NCI-H1048 (cell line): Measurements from ENCODE around the gene ARL2.
"Not testable (repeated sequence)": the region's sequence is repeated elsewhere in the genome, so short reads cannot be mapped to it uniquely, and the experiment has no call there.

Experiments used
- DNase-seq: peaks from one replicate; lab custom pipeline; 2025; lab: John Stamatoyannopoulos, UW

Gene ARL2

GRCh38 chr11:65008016-65008415, 5.9 kb upstream of the ARL2 start:
- no peak for DNase-seq

DNA sequence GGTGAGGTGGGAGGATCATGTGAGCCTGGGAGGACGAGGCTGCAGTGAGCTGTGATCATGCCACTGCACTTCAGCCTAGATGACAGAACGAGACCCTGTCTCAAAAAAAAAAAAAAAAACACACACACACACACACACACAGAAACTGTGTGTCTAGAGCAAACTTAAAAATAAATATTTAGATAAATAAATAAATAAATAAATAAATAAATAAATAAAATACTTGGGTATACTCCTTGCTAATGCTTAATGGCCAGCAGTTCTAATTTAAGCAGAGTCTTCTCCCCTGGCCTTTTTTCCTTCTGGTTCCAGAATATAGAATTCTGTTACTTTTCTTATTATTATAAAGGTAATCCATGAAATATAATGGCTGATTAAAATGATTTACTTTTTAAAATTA, 5.1 kb upstream of the ARL2 start:
- no peak for DNase-seq

DNA sequence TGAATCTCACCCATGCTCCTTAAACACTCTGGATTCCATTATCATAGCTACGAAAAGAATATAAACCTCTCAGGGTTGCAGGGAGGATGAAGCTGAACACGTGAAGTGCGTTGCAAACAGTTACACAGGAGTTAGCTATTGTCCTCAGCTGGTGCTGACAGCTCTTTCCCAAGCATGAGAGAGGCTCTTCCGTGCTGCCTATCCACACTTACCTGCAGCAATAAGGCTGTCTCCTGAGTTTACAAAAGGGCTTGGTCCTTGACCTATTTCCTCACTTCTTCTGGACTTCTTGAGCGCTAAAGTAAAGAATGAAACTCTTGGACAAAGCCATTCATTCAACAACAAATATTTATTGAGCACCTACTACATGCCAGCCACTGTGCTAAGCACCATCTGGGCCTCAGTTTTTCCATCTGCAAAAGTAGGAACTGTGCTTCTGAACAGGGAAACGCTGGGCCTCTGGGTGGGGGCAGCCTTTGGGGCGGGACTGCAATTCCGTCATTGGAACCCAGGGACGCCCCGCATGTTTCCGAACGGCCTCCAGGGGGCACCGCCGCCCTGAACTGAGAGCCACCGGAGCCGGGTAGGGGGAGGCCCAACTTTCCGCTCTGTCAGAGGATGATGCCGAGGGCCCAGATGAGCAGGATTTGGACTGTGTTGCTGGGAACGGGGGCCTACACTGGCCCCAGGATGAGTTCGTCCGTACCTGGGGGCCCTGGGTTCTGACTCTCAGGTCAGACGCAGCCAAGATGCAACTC, 651 bp upstream of the ARL2 start:
- peak; percentile 67 for DNase-seq

GRCh38 chr11:65014726-65015227, 817 bp downstream of the ARL2 start:
- no peak for DNase-seq

- DNase-seq, result no peak
These were observed 2.7 kb downstream of the ARL2 start for GRCh38 chr11:65016705-65017104.

DNA sequence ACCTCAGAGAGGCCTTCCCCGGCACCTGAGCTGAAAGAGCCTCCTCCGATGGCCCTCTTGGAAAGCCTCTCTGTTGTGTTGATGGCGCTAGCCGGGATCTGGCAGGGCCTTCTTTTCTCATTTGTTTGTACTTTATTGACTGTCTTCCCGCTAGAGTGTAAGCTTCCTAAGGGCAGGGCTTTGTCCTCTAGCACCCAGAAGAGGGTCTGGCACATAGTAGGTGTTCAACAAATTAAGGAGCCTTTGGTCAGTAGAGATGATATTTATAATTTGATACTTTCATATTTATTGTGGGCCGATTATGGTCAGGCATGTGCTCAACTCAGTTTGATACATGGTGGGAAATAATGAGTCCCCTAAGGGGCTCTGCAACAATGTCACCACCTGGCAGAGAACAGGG, 4.0 kb downstream of the ARL2 start:
- DNase-seq, result no peak

- no peak for DNase-seq
These were observed 5.9 kb downstream of the ARL2 start for GRCh38 chr11:65019824-65020223.

- no peak for DNase-seq
These were observed 7.0 kb downstream of the ARL2 start for GRCh38 chr11:65021003-65021402.

- DNase-seq, result no peak
These were observed 7.5 kb downstream of the ARL2 start for GRCh38 chr11:65021509-65021908.

- not testable (repeated sequence) for DNase-seq
These were observed 9.5 kb downstream of the ARL2 start for GRCh38 chr11:65023502-65023901.

DNA sequence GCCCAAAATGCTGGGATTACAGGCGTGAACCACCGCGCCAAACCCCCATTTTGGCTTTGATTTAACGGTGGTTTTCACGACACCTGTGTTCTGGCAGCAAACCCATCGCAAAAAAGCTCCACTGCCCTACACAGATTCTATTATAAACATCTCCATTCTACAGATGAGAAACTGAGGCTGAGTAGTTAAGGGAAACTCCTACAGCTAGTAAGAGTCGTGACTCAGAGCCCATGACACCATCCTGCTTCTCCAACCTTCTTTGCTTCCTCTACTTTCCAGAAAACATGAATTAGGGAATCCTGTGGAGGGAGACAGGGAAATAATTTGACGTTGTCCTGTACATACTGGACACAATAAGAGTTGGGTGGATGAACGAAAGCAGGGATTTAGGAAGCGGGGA, 12.8 kb downstream of the ARL2 start:
- DNase-seq, result no peak

GRCh38 chr11:65027213-65028067, 13.5 kb downstream of the ARL2 start, which contains the start of gene SNX15:
Gene SNX15 (plus strand): TSS chr11:65027439. CDS start chr11:65027538, 99 bp downstream.
- peak; percentile 92 for DNase-seq

DNA sequence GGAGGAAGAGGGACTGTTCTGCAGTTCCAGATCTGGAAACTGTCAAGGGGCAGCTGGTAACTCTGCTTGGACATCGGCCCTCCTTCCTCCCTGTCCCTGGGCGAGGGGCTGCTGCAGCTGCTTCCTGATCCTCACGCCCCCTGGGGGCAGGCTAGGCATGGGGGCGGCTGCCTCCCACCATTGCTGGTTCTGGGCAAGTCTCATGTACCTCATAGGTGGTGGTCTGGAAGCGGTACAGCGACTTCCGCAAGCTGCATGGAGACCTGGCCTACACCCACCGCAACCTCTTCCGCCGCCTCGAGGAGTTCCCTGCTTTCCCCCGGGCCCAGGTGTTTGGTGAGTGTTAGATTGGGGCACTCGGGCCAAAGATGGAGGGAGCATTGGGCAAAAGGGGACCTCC, 18.3 kb downstream of the ARL2 start:
- DNase-seq, result no peak

DNA sequence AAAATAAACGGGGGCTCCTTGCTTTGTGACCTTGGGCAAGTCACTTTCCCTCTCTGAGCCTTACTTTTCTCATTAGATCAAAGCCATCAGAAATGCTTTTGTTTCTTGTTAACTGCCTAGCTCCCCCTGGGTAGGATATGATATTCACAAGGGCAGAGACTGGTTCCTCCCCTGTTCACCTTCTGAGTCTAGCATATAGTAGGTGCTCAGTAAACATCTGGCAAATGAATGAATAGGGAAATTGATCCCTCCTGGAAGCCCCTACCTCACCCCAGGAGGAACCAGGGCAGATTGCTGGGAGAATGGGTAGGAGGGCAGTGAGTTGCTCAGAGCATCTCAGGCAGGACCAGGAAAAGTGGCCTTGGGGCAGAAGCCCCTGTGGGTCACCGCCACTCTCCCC, 20.5 kb downstream of the ARL2 start:
- no peak for DNase-seq

- no peak for DNase-seq
These were observed 21.6 kb downstream of the ARL2 start for GRCh38 chr11:65035579-65035978.

GRCh38 chr11:65036931-65037330, 23.0 kb downstream of the ARL2 start:
- DNase-seq, result no peak

DNA sequence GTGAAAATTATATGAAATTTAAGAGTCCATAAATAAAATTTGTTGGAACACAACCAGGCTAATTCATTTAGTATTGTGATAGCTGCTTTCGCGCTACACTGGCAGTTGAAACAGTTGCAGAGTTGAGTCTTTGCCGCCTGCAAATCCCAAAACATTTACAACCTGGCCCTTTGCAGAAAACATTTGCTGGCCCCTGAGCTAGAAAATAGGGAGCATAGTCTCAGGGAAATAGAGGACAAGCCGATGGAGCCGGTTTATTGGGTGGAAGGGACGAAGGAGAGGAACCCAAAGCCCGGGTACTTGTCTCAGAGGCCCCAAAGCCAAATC, 26.5 kb downstream of the ARL2 start:
- DNase-seq, result no peak

- peak; percentile 93 for DNase-seq
These were observed 27.1 kb downstream of the ARL2 start, which contains the start of gene SAC3D1 for GRCh38 chr11:65040847-65041622. Gene SAC3D1 (plus strand): TSS chr11:65041210. CDS start chr11:65041293, 83 bp downstream.

GRCh38 chr11:65042891-65043290, 28.9 kb downstream of the ARL2 start:
- DNase-seq, result no peak

GRCh38 chr11:65043881-65044501, 30.0 kb downstream of the ARL2 start:
- no peak for DNase-seq

- no peak for DNase-seq
These were observed 31.1 kb downstream of the ARL2 start for GRCh38 chr11:65045061-65045460.

DNA sequence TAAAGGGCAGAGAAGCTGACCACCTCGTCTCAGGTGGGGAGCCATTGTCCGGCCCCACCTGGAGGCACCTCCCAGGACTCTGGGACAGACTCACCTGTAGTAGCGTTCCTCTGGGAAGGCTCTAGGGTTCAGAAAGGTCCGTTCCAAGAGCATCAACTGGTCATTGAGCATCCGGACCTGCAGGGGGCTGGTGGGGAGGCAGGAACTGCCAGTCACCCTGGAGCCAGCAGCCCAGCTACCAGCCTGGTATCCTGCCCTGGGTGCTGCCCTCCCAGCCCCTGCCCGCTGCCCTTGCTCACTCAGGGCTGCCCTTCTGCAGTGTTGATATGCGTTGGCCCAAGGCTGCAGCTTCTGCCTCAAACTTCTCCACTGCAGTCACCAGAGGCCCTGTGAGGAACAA, 31.8 kb downstream of the ARL2 start:
- DNase-seq, result no peak
